Fibroblast of skin of right quadriceps (primary cell): ENCODE data around the gene C1RL.

Source experiments
- DNase-seq: peaks from one replicate; pipeline ENCODE4 v3.0.0-alpha.2; 2013

Gene C1RL

GRCh38 chr12:7136676-7137075, 27.7 kb upstream of the C1RL start:
- DNase-seq: no peak

DNA sequence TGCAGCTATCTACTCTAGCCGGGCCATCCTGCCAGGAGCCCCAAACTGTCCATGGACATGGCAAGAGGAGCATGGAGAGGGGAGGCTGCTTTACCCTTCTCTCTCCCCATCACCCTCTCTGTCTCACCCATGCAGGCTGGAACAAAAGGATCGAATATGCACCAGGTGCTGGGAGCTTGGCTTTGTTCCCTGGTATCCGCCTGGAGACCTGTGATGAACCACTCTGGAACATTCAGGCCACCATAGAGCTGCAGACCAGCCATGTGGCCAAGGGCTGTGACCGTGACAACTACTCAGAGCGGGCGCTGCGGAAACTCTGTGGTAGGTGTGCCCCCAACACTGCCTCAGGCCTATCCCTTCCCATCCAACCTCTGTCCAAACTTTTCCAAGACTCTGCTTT, 27.1 kb upstream of the C1RL start:
- no peak for DNase-seq

- DNase-seq: no peak
These were observed 25.6 kb upstream of the C1RL start for GRCh38 chr12:7134396-7135166.

GRCh38 chr12:7131502-7131866, 22.5 kb upstream of the C1RL start:
- DNase-seq: no peak

DNA sequence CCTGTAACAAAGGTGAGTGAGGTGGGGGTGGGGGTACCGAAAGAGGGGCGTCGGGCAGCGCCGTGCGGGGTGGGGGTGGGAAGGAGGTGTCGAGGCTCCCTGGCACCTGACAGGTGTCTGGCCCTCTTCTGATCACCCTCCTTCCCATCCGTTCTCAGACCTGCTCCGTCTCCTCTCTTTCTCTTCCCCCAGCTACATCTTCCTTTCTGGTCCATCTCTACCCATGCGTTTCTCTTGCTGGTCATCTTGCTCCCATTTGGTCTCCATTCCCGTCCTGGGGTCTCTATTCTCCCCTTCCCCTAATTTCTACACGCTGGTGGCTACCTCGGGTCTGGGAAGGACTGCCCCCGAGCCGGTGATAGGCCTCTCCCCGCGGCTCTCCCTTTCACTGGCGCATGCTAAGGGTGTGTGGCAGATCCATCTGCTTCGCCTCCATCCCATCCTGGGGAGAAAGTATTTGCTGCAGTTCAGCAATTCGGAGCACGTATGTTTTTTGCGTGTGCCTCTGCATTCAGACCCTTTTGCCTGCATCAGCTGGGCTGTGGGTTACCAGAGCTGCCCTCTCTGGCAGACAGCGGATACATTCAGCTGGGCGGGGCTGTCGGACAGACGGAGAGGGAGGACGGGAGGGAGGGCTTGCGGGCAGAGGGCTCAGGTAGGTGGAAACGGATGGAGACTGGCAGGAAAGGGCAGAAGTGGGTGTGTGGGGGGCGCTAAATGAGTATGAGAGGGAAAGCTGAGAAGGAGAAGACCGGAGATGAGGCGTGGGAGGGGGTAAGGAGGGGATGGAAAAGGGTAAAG, 21.9 kb upstream of the C1RL start:
- peak; percentile 30 for DNase-seq

DNA sequence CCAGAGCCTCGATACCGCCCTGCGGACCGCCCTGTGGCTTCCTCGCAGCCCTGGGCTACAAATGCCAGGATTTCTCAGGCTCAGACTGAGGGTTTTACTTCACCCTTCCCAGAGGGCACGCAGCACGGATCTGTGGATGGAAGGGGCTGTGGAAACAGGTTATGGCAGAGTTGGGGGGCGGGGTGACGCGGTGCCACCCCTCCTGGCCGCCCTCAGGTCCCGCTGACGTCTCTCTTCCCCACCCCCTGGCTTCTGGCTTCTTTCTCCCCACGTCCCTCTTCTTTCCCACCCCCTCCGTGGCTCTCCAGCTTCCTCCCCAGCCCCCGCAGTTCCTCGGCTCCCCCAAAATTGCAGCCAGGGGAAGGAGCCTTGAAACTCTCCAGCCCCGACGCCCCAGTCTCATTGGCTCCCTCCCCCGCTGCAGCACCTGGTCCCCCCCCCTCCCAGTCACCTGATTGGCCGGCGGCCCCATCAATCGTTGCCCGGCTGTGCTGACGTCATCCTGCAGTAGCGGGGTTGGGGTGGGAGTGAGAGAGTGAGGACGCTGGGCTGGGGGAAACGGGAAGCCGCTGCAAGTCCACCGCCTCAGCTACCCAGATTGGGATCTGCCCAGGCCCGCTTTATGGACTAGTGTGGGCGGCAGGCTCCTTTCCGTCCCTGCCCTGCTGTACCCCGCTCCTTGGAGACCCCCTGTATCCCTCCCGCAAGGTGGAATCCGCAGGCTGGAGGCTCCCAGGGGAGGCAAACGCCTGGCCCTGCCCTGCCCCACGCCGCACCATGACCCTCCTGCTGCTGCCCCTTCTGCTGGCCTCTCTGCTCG, 21.1 kb upstream of the C1RL start, which contains the start of gene CLSTN3:
TSS of gene CLSTN3 (plus strand) at position 500 of the 820 bp plus-strand sequence. CDS start at position 778, 278 bp downstream.
- DNase-seq: peak; percentile 74

- DNase-seq: no peak
These were observed 20.4 kb upstream of the C1RL start for GRCh38 chr12:7129287-7129871.

DNA sequence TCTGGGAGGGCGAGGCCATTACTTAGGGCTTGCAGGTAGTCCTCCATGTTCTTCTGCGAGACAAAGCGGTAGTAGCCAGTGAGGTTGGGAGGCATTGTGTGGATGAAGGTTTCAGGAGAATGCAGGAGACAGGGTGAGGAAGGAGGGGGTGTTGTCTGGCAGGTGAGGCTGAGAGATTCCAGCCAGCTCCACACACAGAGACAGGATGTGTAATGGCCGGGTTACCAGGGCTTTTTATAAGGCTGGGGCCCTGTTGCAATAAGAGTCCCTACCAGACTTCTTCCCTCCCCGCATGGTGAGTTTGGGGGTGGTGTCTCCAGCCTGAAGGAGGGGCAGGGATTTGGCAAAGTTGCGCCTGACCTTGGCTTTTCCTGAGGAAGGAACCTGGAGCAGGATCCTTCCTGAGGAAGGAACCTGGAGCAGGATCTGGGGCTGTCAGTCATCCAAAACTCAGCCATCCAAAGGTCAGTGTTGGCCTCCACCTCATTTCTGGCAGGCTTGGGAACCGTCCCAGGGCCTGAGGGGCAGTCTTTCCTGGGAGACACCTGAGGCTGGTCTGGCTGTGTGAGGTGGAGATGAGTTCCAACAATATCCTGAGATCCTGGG, 19.8 kb upstream of the C1RL start, which contains the start of gene RBP5:
TSS of gene RBP5 (minus strand) at position 209 of the 606 bp plus-strand sequence. CDS start at position 95, 114 bp downstream.
- DNase-seq: no peak

DNA sequence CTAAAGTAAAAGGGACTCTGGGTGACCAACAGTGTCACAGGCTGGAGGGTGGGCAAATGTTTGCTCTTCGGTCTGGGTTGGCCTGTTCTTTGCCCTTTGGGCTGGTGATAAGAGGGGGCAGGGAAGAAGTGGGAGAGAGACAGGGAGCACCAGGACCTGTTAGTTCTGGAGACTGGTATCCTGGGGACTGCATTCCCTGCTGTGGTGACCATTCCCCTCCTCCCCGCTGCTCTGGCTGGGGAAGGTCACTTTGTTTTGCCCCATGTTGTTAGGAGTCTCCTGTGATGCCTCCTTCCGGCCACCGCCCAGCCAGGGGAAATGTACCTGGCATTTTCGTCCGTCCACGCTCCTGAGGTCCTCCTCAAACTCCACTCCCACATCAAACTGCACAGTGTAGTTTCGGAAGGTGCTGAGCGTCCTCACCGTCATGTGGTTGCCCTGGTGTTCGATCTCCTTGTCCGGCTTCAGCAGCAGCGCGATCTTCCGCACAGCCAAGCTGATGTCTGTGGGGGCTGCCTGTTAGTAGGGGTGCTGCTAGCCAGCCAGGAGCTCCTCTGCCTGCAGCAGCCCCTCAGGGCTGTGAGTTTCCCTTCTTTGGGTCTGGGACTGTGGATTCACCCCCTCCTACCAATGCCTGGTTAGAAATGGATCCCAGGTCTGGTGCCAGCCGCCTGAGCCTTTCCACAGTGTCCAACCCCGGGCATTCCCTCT, 19.1 kb upstream of the C1RL start:
- no peak for DNase-seq

- no peak for DNase-seq
These were observed 16.7 kb upstream of the C1RL start for GRCh38 chr12:7125632-7126227.

GRCh38 chr12:7123806-7124522, 14.9 kb upstream of the C1RL start:
- no peak for DNase-seq

GRCh38 chr12:7122811-7123769, 14.1 kb upstream of the C1RL start:
- DNase-seq: no peak

DNA sequence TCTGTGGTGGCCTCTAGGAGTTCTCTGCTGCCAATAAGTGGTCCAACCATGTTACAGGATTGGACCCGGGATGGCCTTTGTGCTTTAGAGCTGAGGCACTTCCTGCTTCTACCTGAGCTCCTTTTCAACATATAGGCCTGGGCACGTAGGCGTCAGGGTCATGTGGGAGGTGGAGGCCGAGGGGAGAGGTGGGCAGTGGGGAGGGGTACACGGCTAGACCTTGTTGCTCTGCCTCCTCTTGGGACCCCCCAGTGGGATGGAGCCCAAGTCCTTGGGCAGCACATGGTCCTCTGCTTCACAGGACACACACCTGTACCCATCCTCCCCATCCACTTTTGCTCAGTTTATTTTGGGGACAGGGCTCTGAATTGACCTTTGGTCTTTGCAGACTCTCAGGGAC, 12.3 kb upstream of the C1RL start:
- DNase-seq: no peak

GRCh38 chr12:7120166-7120565, 11.2 kb upstream of the C1RL start:
- DNase-seq: no peak

- DNase-seq: no peak
These were observed 9.9 kb upstream of the C1RL start for GRCh38 chr12:7118881-7119280.

DNA sequence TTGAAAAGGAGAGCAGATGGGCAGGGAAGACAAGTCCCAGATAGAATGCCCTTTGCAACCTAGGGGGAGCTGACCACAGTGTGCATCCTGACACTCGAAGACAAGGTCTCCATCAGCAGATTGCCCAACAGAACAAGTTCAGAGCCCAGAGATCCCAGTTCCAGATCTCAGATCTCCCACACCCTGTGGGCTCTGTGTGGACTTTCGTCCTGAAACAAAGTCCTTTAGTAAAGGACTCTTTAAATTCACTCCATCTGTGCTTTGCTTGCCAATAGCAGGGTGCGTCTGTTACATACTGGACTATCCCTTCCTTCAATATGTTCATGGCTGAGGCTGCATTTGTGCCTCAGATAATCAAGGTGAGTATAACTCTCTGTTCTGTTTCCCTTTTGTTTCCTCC, 8.7 kb upstream of the C1RL start:
- DNase-seq: no peak

- no peak for DNase-seq
These were observed 7.9 kb upstream of the C1RL start for GRCh38 chr12:7116916-7117315.

DNA sequence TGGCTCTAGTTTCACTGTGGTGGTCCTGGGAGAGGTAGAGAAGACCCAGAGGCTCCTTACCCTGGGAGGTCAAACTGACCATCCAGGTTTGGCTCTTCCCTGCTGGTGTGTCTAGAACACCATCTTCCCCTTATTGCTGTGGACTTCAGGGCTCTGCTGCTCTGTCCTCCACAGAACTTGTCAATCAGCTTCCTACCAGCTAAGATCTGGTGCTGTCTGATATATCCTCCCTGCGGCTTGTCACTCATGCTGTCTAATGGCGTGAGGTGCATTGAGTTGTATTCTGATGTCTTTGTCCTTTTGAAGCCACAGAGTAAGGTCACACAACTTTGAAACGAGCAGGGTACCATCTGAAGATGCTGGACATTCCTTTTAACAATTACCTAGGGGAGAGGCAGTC, 7.2 kb upstream of the C1RL start:
- DNase-seq: no peak

DNA sequence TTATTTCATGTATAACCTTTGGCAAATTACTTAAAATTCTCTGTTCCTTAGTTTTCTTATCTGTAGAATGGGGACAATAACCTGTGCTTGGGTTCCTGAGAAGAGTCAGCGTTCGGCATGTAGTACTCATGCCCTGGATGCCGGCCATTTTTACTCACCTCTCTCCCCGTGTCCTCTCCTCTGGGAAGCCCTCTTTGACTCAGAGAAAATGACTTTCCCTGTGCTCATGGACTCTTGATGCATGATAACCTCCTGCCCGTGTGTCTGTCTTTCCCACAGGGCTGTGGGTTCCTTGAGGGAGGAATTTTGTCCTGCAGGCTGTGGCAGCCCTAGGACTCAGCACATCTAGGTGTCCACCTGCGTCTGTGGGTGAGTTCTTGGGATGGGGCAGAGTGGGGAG, 5.8 kb upstream of the C1RL start:
- DNase-seq: no peak
